Karpas-422 (cell line): ENCODE results near the gene LMTK2. TPM values are rescaled to one million over a fixed set of nuclear protein-coding genes. Genes with fewer than 3 reads are reported as not detected.

Source experiments
- DNase-seq: peaks from one replicate; pipeline ENCODE4 v3.0.0-alpha.2; 2015
- H2AFZ ChIP-seq: fragments of 200-600 bp; sonication (generic); 2 replicates; pipeline ENCODE4 v1.6.1; 2014; ENCODE audit warnings: antibody characterized with exemption, low read length, mixed read lengths
- H3K27ac ChIP-seq: fragments of 200-600 bp; sonication (generic); 2 replicates; pipeline ENCODE4 v1.5.1; 2014; ENCODE audit warnings: mild to moderate bottlenecking, low read length, moderate library complexity
- H3K27me3 ChIP-seq: fragments of 200-600 bp; sonication (generic); 2 replicates; pipeline ENCODE4 v1.6.1; 2014; ENCODE audit warnings: low read length, mixed read lengths
- H3K36me3 ChIP-seq: fragments of 200-600 bp; sonication (generic); 2 replicates; pipeline ENCODE4 v1.6.1; 2014; ENCODE audit warnings: low read length, mixed read lengths; ENCODE audit not compliant: insufficient read depth
- H3K4me1 ChIP-seq: fragments of 200-600 bp; sonication (generic); 2 replicates; pipeline ENCODE4 v1.6.1; 2014; ENCODE audit warnings: mild to moderate bottlenecking, low read length, mixed read lengths
- H3K4me2 ChIP-seq: fragments of 200-600 bp; sonication (generic); 2 replicates; pipeline ENCODE4 v1.6.1; 2014; ENCODE audit warnings: low read length, low read depth, mild to moderate bottlenecking; ENCODE audit not compliant: poor library complexity, severe bottlenecking
- H3K4me3 ChIP-seq: fragments of 200-600 bp; sonication (generic); 2 replicates; pipeline ENCODE4 v1.5.1; 2014; ENCODE audit warnings: mild to moderate bottlenecking, antibody characterized with exemption, low read length, mixed read lengths
- H3K79me2 ChIP-seq: fragments of 200-600 bp; sonication (generic); 2 replicates; pipeline ENCODE4 v1.6.1; 2014; ENCODE audit warnings: mild to moderate bottlenecking, low read length, mixed read lengths
- H3K9ac ChIP-seq: fragments of 200-600 bp; sonication (generic); 2 replicates; pipeline ENCODE4 v1.6.0; 2014; ENCODE audit warnings: low read length
- H3K9me2 ChIP-seq: fragments of 200-600 bp; sonication (generic), shearing (Covaris generic); replicated peaks from 2 replicates; pipeline ENCODE4 v1.6.0; 2014; ENCODE audit warnings: mild to moderate bottlenecking, low read length, moderate library complexity; ENCODE audit not compliant: insufficient read depth
- H3K9me3 ChIP-seq: fragments of 300-700, 200-600 bp; sonication (generic); 2 replicates; pipeline ENCODE4 v1.6.1; 2014; ENCODE audit warnings: low read length, mixed read lengths
- H4K20me1 ChIP-seq: fragments of 200-600 bp; sonication (generic); 2 replicates; pipeline ENCODE4 v1.6.1; 2014; ENCODE audit warnings: mild to moderate bottlenecking, antibody characterized with exemption, low read length, low read depth; ENCODE audit not compliant: insufficient read depth
- total RNA-seq: library from RNA; depleted of rRNA; stranded (reverse); fragments of >200 nt; shearing (Covaris generic); gene quantifications from 2 replicates; pipeline ENCODE4 v1.2.3, GENCODE V29; 2014; ENCODE audit warnings: low replicate concordance

Gene LMTK2
- total RNA-seq, 1 experiment from 2014 or later: 9.1 TPM

- Histone ChIP-seq H3K27me3 (no peaks in the 10 kb centered on the region), H3K27ac (no peak overlapping the region), H3K4me3 (no peak overlapping the region), H3K36me3 (no peaks in the 10 kb centered on the region), H3K9me3 (no peaks in the 10 kb centered on the region), H3K79me2 (0 out of 2 replicates have a peak, but pooled peaks cover 3% of the 10 kb centered on the region), H3K4me1 (peaks cover 38% of the 10 kb centered on the region), H3K9ac (no peak overlapping the region), H2AFZ (no peak overlapping the region), H3K9me2 (no peaks in the 10 kb centered on the region), H3K4me2 (no peak overlapping the region), H4K20me1 (peaks cover 54% of the 10 kb centered on the region)
- no peak for DNase-seq
Observed at GRCh38 chr7:98135984-98136383, 29.3 kb downstream of the LMTK2 start.

DNA sequence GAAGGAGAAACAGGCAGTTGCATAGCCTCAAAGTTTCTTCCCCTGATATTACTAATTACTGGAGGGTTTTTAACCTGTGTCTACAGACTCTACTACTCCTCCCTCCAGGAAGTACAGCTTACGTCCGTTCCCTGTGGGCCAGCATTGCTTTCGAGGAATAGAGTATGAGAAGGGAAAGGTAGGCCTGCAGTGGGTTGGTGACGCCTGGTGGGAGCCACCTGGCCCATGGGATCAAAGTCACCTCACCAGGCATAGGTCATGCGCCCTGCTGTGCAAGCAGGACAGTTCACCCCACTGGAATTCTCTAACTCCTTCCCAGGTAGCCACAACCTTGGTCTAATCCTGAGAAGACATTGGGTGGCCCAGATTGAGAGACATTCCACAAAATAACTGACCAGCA is 29.8 kb downstream of the LMTK2 start:
- H3K9me2 ChIP-seq: no peaks in the 10 kb centered on the region
- no peaks in the 10 kb centered on the region for H3K9me3 ChIP-seq
- H3K9ac ChIP-seq: no peak overlapping the region
- H4K20me1 ChIP-seq: peaks cover 50% of the 10 kb centered on the region
- 0 out of 2 replicates have a peak, but pooled peaks cover 3% of the 10 kb centered on the region for H3K79me2 ChIP-seq
- no peaks in the 10 kb centered on the region for H3K36me3 ChIP-seq
- no peak overlapping the region for H2AFZ ChIP-seq
- peaks cover 38% of the 10 kb centered on the region for H3K4me1 ChIP-seq
- no peak overlapping the region for H3K27ac ChIP-seq
- no peak for DNase-seq
- H3K4me2 ChIP-seq: no peak overlapping the region
- no peaks in the 10 kb centered on the region for H3K27me3 ChIP-seq
- no peak overlapping the region for H3K4me3 ChIP-seq

GRCh38 chr7:98137134-98137825 is 30.6 kb downstream of the LMTK2 start:
- H3K27me3 ChIP-seq: no peaks in the 10 kb centered on the region
- H3K4me2 ChIP-seq: peak overlapping the region; percentile 0
- no peak overlapping the region for H3K4me3 ChIP-seq
- H3K27ac ChIP-seq: no peak overlapping the region
- DNase-seq: peak; percentile 61
- H3K4me1 ChIP-seq: peaks cover 38% of the 10 kb centered on the region
- no peak overlapping the region for H3K9ac ChIP-seq
- peaks cover 41% of the 10 kb centered on the region for H4K20me1 ChIP-seq
- H3K79me2 ChIP-seq: 0 out of 2 replicates have a peak, but pooled peaks cover 3% of the 10 kb centered on the region
- H3K36me3 ChIP-seq: no peaks in the 10 kb centered on the region
- H3K9me3 ChIP-seq: no peaks in the 10 kb centered on the region
- no peak overlapping the region for H2AFZ ChIP-seq
- H3K9me2 ChIP-seq: no peaks in the 10 kb centered on the region

GRCh38 chr7:98137826-98138151 is 31.1 kb downstream of the LMTK2 start:
- no peak overlapping the region for H2AFZ ChIP-seq
- H3K9me2 ChIP-seq: no peaks in the 10 kb centered on the region
- no peaks in the 10 kb centered on the region for H3K79me2 ChIP-seq
- H3K4me1 ChIP-seq: peaks cover 32% of the 10 kb centered on the region
- no peaks in the 10 kb centered on the region for H3K36me3 ChIP-seq
- peaks cover 36% of the 10 kb centered on the region for H4K20me1 ChIP-seq
- H3K27me3 ChIP-seq: no peaks in the 10 kb centered on the region
- H3K27ac ChIP-seq: no peak overlapping the region
- H3K9ac ChIP-seq: no peak overlapping the region
- H3K9me3 ChIP-seq: no peaks in the 10 kb centered on the region
- H3K4me3 ChIP-seq: no peak overlapping the region
- peak; percentile 69 for DNase-seq
- H3K4me2 ChIP-seq: peak overlapping the region; percentile 0

DNA sequence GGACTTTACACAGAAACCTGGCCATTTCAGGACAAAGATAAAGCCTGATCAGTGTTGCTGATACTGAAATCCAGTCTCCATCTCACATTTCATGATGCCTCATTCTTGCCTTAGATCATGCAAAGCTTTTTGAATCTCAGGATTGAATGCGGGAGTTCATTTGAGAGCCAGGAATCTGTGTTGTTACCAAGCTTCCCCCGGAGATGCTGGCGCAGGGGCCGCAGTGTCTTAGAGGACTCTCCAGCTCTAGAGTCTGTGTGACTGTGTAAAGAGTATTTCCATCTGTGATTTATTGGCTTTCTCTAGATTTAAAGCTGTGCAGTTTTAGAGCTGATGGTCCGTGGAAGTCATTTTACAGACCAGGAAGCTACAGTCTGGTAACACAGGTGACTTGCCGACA is 32.0 kb downstream of the LMTK2 start:
- H3K4me3 ChIP-seq: no peak overlapping the region
- H4K20me1 ChIP-seq: peaks cover 28% of the 10 kb centered on the region
- peaks cover 24% of the 10 kb centered on the region for H3K4me1 ChIP-seq
- H3K79me2 ChIP-seq: no peaks in the 10 kb centered on the region
- no peak overlapping the region for H3K4me2 ChIP-seq
- no peaks in the 10 kb centered on the region for H3K36me3 ChIP-seq
- H3K9ac ChIP-seq: no peak overlapping the region
- H3K27me3 ChIP-seq: no peaks in the 10 kb centered on the region
- no peak for DNase-seq
- no peaks in the 10 kb centered on the region for H3K9me2 ChIP-seq
- H3K27ac ChIP-seq: no peak overlapping the region
- no peaks in the 10 kb centered on the region for H3K9me3 ChIP-seq
- no peak overlapping the region for H2AFZ ChIP-seq

GRCh38 chr7:98142658-98143057 is 36.0 kb downstream of the LMTK2 start:
- H3K9ac ChIP-seq: no peak overlapping the region
- peaks cover 5% of the 10 kb centered on the region for H3K4me1 ChIP-seq
- no peak overlapping the region for H3K4me3 ChIP-seq
- no peaks in the 10 kb centered on the region; the same call in 1 of the 2 replicates for H3K36me3 ChIP-seq
- no peaks in the 10 kb centered on the region for H3K9me3 ChIP-seq
- H4K20me1 ChIP-seq: peaks cover 4% of the 10 kb centered on the region; the same call in 1 of the 2 replicates
- peaks cover 6% of the 10 kb centered on the region; the same call in 1 of the 2 replicates for H3K79me2 ChIP-seq
- DNase-seq: no peak
- H3K4me2 ChIP-seq: no peak overlapping the region
- no peaks in the 10 kb centered on the region for H3K9me2 ChIP-seq
- H2AFZ ChIP-seq: no peak overlapping the region
- H3K27ac ChIP-seq: no peak overlapping the region
- no peaks in the 10 kb centered on the region for H3K27me3 ChIP-seq

- DNase-seq: no peak
- no peak overlapping the region for H2AFZ ChIP-seq
- no peaks in the 10 kb centered on the region; the same call in 1 of the 2 replicates for H3K36me3 ChIP-seq
- H3K4me2 ChIP-seq: no peak overlapping the region
- H3K27ac ChIP-seq: no peak overlapping the region
- no peaks in the 10 kb centered on the region for H3K9me3 ChIP-seq
- H3K4me3 ChIP-seq: no peak overlapping the region
- peaks cover 10% of the 10 kb centered on the region for H3K4me1 ChIP-seq
- no peaks in the 10 kb centered on the region for H3K27me3 ChIP-seq
- H4K20me1 ChIP-seq: no peaks in the 10 kb centered on the region
- H3K79me2 ChIP-seq: peaks cover 9% of the 10 kb centered on the region; the same call in 1 of the 2 replicates
- H3K9me2 ChIP-seq: no peaks in the 10 kb centered on the region
- H3K9ac ChIP-seq: no peak overlapping the region
Observed at GRCh38 chr7:98148607-98149006, 41.9 kb downstream of the LMTK2 start.

- no peak overlapping the region for H3K4me3 ChIP-seq
- H3K9me2 ChIP-seq: no peaks in the 10 kb centered on the region
- H3K4me1 ChIP-seq: peaks cover 10% of the 10 kb centered on the region
- H3K9me3 ChIP-seq: no peaks in the 10 kb centered on the region
- no peaks in the 10 kb centered on the region for H3K27me3 ChIP-seq
- H2AFZ ChIP-seq: no peak overlapping the region
- no peaks in the 10 kb centered on the region for H4K20me1 ChIP-seq
- H3K27ac ChIP-seq: no peak overlapping the region
- no peak for DNase-seq
- no peaks in the 10 kb centered on the region; the same call in 1 of the 2 replicates for H3K36me3 ChIP-seq
- peaks cover 9% of the 10 kb centered on the region; the same call in 1 of the 2 replicates for H3K79me2 ChIP-seq
- H3K4me2 ChIP-seq: no peak overlapping the region
- no peak overlapping the region for H3K9ac ChIP-seq
Observed at GRCh38 chr7:98149116-98149692, 42.5 kb downstream of the LMTK2 start.
